Mesodermal cell (in vitro differentiated cells): Measurements from ENCODE around the gene NMNAT2.
"Not testable (repeated sequence)": the region's sequence is repeated elsewhere in the genome, so short reads cannot be mapped to it uniquely, and the experiment has no call there.

ENCODE experiments used
- H3K27ac ChIP-seq: 2 replicates; pipeline ENCODE4 v1.7.0; 2013; ENCODE audit warnings: mild to moderate bottlenecking, low read depth, low read length, moderate library complexity; ENCODE audit not compliant: severe bottlenecking
- H3K36me3 ChIP-seq: 2 replicates; pipeline ENCODE4 v1.7.1; 2013; ENCODE audit warnings: mild to moderate bottlenecking, low read length, moderate library complexity; ENCODE audit not compliant: control insufficient read depth, insufficient read depth
- H3K4me1 ChIP-seq: one replicate; pipeline ENCODE4 v1.7.1; 2013; ENCODE audit warnings: mild to moderate bottlenecking, low read length; ENCODE audit not compliant: insufficient read depth, control insufficient read depth, poor library complexity, severe bottlenecking
- H3K4me3 ChIP-seq: 2 replicates; pipeline ENCODE4 v1.7.0; 2013; ENCODE audit warnings: low read length, control low read depth, mild to moderate bottlenecking; ENCODE audit not compliant: insufficient read depth, poor library complexity, severe bottlenecking; ENCODE audit errors: extremely low read depth
- H3K9me3 ChIP-seq: 2 replicates; pipeline ENCODE4 v1.7.1; 2013; ENCODE audit warnings: mild to moderate bottlenecking, low read length, moderate library complexity; ENCODE audit not compliant: control insufficient read depth
- WGBS, 2 experiments: methylation state at CpG; one replicate each; pipeline ENCODE4 v1.1.5; 2013; ENCODE audit warnings: missing lambda C conversion rate in 2 of 2; ENCODE audit not compliant: insufficient coverage in 2 of 2; 5-methylcytosine and 5-hydroxymethylcytosine counted together

NMNAT2 gene

GRCh38 chr1:183247066-183247465, 171.1 kb downstream of the NMNAT2 start:
- H3K4me3 ChIP-seq = no peak overlapping the region
- H3K9me3 ChIP-seq = no peaks in the 10 kb centered on the region
- H3K4me1 ChIP-seq = peaks cover 2% of the 10 kb centered on the region
- no peaks in the 10 kb centered on the region for H3K36me3 ChIP-seq
- H3K27ac ChIP-seq = no peak overlapping the region
- WGBS, 2 experiments = 94 to 100% methylated on average over 3 to 4 of the region's 11 CpGs

- peaks cover 2% of the 10 kb centered on the region for H3K4me1 ChIP-seq
- H3K27ac ChIP-seq = no peak overlapping the region
- H3K4me3 ChIP-seq = no peak overlapping the region
- no peaks in the 10 kb centered on the region for H3K9me3 ChIP-seq
- no peaks in the 10 kb centered on the region for H3K36me3 ChIP-seq
These were observed 171.7 kb downstream of the NMNAT2 start for GRCh38 chr1:183246436-183246835.

GRCh38 chr1:183245357-183245756, 172.8 kb downstream of the NMNAT2 start:
- no peak overlapping the region for H3K4me3 ChIP-seq
- no peak overlapping the region for H3K27ac ChIP-seq
- WGBS, 2 experiments = 100% methylated on average over 1 to 2 of the region's 3 CpGs
- no peaks in the 10 kb centered on the region for H3K9me3 ChIP-seq
- H3K4me1 ChIP-seq = peaks cover 2% of the 10 kb centered on the region
- no peaks in the 10 kb centered on the region for H3K36me3 ChIP-seq

- Histone ChIP-seq H3K36me3 (no peaks in the 10 kb centered on the region), H3K4me1 (peaks cover 2% of the 10 kb centered on the region), H3K27ac (no peak overlapping the region), H3K4me3 (no peak overlapping the region), H3K9me3 (no peaks in the 10 kb centered on the region)
- 100% methylated on average over 1 of the region's 1 CpG; no CpG with 5 or more reads in 1 of the 2 experiments for WGBS, 2 experiments
These were observed 173.7 kb downstream of the NMNAT2 start for GRCh38 chr1:183244466-183244865.

- H3K9me3 ChIP-seq = no peaks in the 10 kb centered on the region
- no peak overlapping the region for H3K4me3 ChIP-seq
- 92 to 95% methylated on average over 3 to 4 of the region's 5 CpGs for WGBS, 2 experiments
- peaks cover 6% of the 10 kb centered on the region for H3K4me1 ChIP-seq
- no peak overlapping the region for H3K27ac ChIP-seq
- H3K36me3 ChIP-seq = no peaks in the 10 kb centered on the region
These were observed 174.8 kb downstream of the NMNAT2 start for GRCh38 chr1:183243161-183244050.

GRCh38 chr1:183242556-183242955, 175.6 kb downstream of the NMNAT2 start:
- Histone ChIP-seq H3K36me3 (no peaks in the 10 kb centered on the region), H3K27ac (no peak overlapping the region), H3K9me3 (no peaks in the 10 kb centered on the region), H3K4me3 (no peak overlapping the region), H3K4me1 (peaks cover 7% of the 10 kb centered on the region)
- WGBS, 2 experiments = 93 to 100% methylated on average over 1 to 3 of the region's 3 CpGs

GRCh38 chr1:183241471-183241870, 176.7 kb downstream of the NMNAT2 start:
- peaks cover 7% of the 10 kb centered on the region for H3K4me1 ChIP-seq
- no peak overlapping the region for H3K27ac ChIP-seq
- 92 to 100% methylated on average over 1 to 2 of the region's 3 CpGs for WGBS, 2 experiments
- no peaks in the 10 kb centered on the region for H3K36me3 ChIP-seq
- H3K4me3 ChIP-seq = no peak overlapping the region
- no peaks in the 10 kb centered on the region for H3K9me3 ChIP-seq

- not testable (repeated sequence) for H3K36me3 ChIP-seq, H3K27ac ChIP-seq, H3K9me3 ChIP-seq, H3K4me1 ChIP-seq, H3K4me3 ChIP-seq
- WGBS, 2 experiments = 71 to 96% methylated on average over 1 to 4 of the region's 8 CpGs
These were observed 177.3 kb downstream of the NMNAT2 start for GRCh38 chr1:183240853-183241252.

GRCh38 chr1:183240526-183240825, 177.7 kb downstream of the NMNAT2 start:
- 92 to 98% methylated on average over 2 to 4 of the region's 4 CpGs for WGBS, 2 experiments
- Histone ChIP-seq H3K27ac (no peak overlapping the region), H3K4me3 (no peak overlapping the region), H3K4me1 (peaks cover 11% of the 10 kb centered on the region), H3K9me3 (no peaks in the 10 kb centered on the region), H3K36me3 (no peaks in the 10 kb centered on the region)

GRCh38 chr1:183239793-183240525, 178.2 kb downstream of the NMNAT2 start:
- H3K9me3 ChIP-seq = no peaks in the 10 kb centered on the region
- no peak overlapping the region for H3K4me3 ChIP-seq
- WGBS, 2 experiments = 84 to 93% methylated on average over 2 to 4 of the region's 8 CpGs
- no peaks in the 10 kb centered on the region for H3K36me3 ChIP-seq
- H3K27ac ChIP-seq = no peak overlapping the region
- peaks cover 16% of the 10 kb centered on the region for H3K4me1 ChIP-seq

- 90 to 91% methylated on average over 7 of the region's 7 CpGs for WGBS, 2 experiments
- Histone ChIP-seq H3K4me1 (peaks cover 16% of the 10 kb centered on the region), H3K4me3 (no peak overlapping the region), H3K27ac (no peak overlapping the region), H3K36me3 (no peaks in the 10 kb centered on the region), H3K9me3 (no peaks in the 10 kb centered on the region)
These were observed 178.9 kb downstream of the NMNAT2 start for GRCh38 chr1:183239220-183239742.
